SJCRH30 (cell line): ENCODE measurements around the gene TMEM35A. TPM values are rescaled to one million over a fixed set of nuclear protein-coding genes. Genes with fewer than 3 reads are reported as not detected.
"Not testable (repeated sequence)": the region's sequence is repeated elsewhere in the genome, so short reads cannot be mapped to it uniquely, and the experiment has no call there.

ENCODE experiments used
- DNase-seq, 2 experiments: peaks; one replicate each; pipeline ENCODE4 v3.0.0-alpha.2; 2015 to 2020
- H3K27ac ChIP-seq: fragments of 250-450 bp; sonication (Bioruptor Pico); 2 replicates; pipeline ENCODE4 v1.5.1; 2020; ENCODE audit warnings: mild to moderate bottlenecking, moderate library complexity
- H3K27me3 ChIP-seq: fragments of 250-450 bp; sonication (Bioruptor Pico); 2 replicates; pipeline ENCODE4 v1.5.1; 2020; ENCODE audit warnings: mild to moderate bottlenecking, moderate library complexity
- H3K36me3 ChIP-seq: fragments of 250-450 bp; sonication (Bioruptor Pico); 2 replicates; pipeline ENCODE4 v1.5.1; 2020; ENCODE audit warnings: mild to moderate bottlenecking, moderate library complexity
- H3K4me1 ChIP-seq: fragments of 250-450 bp; sonication (Bioruptor Pico); 2 replicates; pipeline ENCODE4 v1.5.1; 2020; ENCODE audit warnings: mild to moderate bottlenecking, moderate library complexity
- H3K4me3 ChIP-seq: fragments of 250-450 bp; sonication (Bioruptor Pico); 2 replicates; pipeline ENCODE4 v1.5.1; 2020; ENCODE audit warnings: mild to moderate bottlenecking, moderate library complexity
- H3K9me3 ChIP-seq: fragments of 250-450 bp; sonication (Bioruptor Pico); replicated peaks from 2 replicates; pipeline ENCODE4 v1.5.1; 2020; ENCODE audit warnings: mild to moderate bottlenecking, moderate library complexity
- total RNA-seq: library from RNA; depleted of rRNA; stranded (reverse); fragments of >200 nt; shearing (Covaris generic); gene quantifications from 2 replicates; pipeline ENCODE4 v1.2.3, GENCODE V29; 2014; rRNA removed

The TMEM35A gene, protein sequence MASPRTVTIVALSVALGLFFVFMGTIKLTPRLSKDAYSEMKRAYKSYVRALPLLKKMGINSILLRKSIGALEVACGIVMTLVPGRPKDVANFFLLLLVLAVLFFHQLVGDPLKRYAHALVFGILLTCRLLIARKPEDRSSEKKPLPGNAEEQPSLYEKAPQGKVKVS
- total RNA-seq = 0.10 and 0.13 TPM in 2 replicates

DNA sequence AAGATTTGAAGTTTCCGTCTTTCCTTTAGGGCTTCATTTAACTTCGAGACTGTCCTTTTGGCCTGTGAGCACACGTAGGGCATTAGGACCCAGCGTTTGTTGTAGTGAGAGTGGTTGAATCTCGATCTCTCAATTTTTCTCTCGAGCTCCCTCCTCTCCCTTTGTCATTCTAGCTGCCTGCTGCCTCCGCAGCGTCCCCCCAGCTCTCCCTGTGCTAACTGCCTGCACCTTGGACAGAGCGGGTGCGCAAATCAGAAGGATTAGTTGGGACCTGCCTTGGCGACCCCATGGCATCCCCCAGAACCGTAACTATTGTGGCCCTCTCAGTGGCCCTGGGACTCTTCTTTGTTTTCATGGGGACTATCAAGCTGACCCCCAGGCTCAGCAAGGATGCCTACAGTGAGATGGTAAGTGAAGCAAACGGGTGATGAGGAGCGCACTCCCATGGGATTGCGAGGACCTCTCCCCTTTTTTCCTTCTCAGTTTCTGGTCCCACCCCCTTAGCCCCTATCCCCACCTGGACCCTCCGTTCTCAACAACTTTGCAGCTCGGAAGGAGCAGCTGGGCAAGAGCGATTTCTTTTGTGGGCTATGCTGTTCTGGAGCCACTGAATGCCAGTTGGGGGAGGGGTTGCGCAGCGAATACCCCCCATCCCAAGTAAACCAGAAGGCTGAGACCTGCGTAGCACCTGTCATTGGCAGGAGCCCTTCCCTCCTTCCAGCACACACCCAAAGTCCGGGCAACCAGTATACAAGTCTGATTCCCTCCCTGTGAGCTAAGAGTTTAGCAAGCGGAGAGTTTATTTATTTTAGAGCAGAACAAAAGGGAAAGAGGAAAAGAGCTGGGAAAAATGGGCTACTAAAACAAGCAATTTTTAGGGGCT, at the start of gene TMEM35A:
TMEM35A (plus strand) TSS at position 164 of the 883 bp plus-strand sequence; CDS start at position 288, 124 bp downstream.
- H3K4me1 ChIP-seq = no peaks in the 10 kb centered on the region
- H3K27ac ChIP-seq = no peak within 1 kb of the TSS
- DNase-seq = peak; percentile 2 to 24
- H3K4me3 ChIP-seq = no peak within 1 kb of the TSS
- H3K9me3 ChIP-seq = no peaks in the 10 kb centered on the region
- H3K36me3 ChIP-seq = no peaks in the 10 kb centered on the region
- H3K27me3 ChIP-seq = no peaks in the 10 kb centered on the region

DNA sequence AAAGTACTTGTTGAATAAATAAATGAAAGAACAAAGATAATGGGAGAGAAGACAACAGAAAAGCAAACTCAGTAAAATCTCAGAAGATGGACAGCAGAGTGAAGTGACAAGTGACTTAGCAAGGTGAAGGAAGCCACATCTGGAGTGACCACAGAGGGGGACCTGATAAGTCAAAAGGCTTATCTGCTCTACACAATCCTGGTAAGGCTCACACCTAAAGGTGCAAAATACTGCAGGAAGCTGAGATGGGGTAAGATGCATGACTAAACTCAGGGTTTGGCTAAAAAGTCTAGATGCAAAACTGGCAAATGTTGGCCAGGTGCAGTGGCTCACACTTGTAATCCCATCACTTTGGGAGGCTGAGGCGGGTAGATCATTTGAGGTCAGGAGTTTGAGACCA, 49.0 kb upstream of the TMEM35A start:
- no peak for DNase-seq
- Histone ChIP-seq H3K9me3 (no peaks in the 10 kb centered on the region), H3K27ac (no peak overlapping the region), H3K27me3 (no peaks in the 10 kb centered on the region), H3K4me1 (no peaks in the 10 kb centered on the region), H3K36me3 (no peaks in the 10 kb centered on the region), H3K4me3 (no peak overlapping the region)

DNA sequence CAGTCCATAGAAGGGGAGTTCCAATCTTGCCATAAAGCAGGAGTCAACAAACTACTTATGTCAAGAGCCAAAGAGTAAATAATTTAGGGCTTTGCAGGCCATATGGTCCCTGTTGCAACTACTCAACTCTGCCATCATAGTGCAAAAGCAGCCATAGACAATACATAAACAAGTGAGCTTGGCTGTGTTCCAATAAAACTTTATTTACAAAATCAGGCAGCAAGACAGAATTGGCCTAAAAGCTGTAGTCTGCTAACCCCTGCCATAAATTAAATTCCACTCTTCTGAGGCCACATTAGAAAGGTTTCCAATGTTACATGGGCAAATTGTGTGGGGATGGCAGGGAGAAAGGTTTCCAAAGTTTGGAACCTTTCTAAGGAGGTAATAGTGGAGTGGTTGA, 41.4 kb upstream of the TMEM35A start:
- Histone ChIP-seq H3K27ac (no peak overlapping the region), H3K27me3 (no peaks in the 10 kb centered on the region), H3K36me3 (no peaks in the 10 kb centered on the region), H3K4me1 (no peaks in the 10 kb centered on the region), H3K9me3 (no peaks in the 10 kb centered on the region), H3K4me3 (no peak overlapping the region)
- DNase-seq = no peak

DNA sequence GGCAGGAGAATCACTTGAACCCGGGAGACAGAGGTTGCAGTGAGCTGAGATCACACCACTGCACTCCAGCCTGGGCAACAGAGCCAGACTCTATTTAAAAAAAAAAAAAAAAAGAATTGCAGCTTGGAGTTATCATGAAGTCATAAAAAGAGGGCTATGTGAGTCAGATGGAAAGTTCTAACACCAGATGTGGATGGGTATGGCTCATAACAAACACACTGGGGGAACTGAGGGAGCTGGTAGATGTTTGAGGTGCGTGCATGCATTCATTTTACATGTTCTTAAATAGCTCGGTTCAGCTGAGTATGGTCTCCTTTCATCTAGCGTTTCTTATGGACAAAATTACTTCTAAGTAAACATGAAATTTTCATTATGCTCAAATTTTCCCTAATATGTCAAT, 38.5 kb upstream of the TMEM35A start:
- Histone ChIP-seq H3K27ac (no peak overlapping the region), H3K4me3 (no peak overlapping the region), H3K27me3 (no peaks in the 10 kb centered on the region), H3K9me3 (no peaks in the 10 kb centered on the region), H3K4me1 (no peaks in the 10 kb centered on the region), H3K36me3 (no peaks in the 10 kb centered on the region)
- no peak for DNase-seq

DNA sequence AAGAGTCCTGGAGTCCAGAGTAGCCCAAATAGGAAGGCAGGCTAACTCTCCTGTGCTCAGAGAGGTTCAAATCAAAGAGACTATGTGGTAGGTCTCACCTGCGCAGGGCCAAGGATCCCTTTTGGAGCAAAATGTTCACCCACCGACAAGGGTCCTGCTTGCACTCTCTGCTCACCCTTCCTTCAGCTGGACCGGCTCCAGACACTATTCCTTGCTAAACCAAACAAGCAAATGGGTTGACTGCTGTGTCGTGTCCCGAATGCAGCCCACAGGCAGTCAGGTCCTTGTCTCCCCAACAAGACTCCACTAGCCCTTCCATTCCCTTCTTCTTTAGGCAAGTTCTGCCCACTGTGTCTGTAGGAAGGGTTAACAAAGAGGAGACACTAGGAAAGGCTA, 27.5 kb upstream of the TMEM35A start:
- no peaks in the 10 kb centered on the region for H3K27me3 ChIP-seq
- DNase-seq = no peak
- no peaks in the 10 kb centered on the region for H3K4me1 ChIP-seq
- no peaks in the 10 kb centered on the region for H3K36me3 ChIP-seq
- no peaks in the 10 kb centered on the region for H3K9me3 ChIP-seq
- H3K4me3 ChIP-seq = peak overlapping the region; percentile 86
- peak overlapping the region; percentile 85 for H3K27ac ChIP-seq

DNA sequence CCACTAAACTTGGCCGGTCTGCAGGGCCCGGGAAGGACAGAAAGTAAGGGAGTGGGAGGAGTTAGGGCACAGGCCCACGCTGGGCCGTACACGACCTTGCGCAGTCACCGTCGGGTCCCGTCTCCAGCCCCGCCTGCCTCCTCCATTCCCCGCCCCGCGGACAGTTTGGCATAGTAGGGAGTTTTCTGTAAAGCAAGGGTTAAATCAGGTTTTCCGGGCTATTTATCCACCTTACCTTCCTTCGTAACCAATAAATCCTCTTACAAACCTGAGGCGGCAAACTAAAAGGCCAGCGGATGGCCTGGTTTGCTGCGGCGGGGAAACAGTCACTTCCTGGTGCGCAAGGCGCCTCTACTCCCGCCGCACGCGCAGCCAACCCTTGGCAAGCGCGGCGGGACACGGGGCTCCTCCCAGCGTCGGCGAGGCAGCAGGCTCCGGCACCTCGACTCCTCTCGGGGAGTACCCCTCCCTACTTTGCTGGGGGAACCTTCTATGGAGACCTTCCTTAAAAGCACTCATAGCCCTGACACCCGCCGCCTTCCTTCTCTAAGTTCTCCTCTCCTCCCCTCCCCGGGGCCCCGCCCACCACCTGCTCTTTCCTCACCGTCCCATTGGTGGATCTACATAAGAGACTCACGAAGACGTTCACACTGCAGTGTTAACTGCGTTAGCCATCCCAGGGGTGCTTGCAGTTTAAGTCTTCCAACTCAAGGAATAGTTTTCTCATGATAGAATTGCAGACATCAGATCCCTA, 27.0 kb upstream of the TMEM35A start, which contains the start of gene TRMT2B:
TRMT2B (minus strand) TSS at position 563 of the 754 bp plus-strand sequence. CDS start 9,822 bp downstream, outside the sequence.
- peak; percentile 79 to 82 for DNase-seq
- Histone ChIP-seq H3K4me1 (no peaks in the 10 kb centered on the region), H3K9me3 (no peaks in the 10 kb centered on the region), H3K27ac (peak within 1 kb of the TSS; percentile 85), H3K4me3 (peak within 1 kb of the TSS; percentile 86), H3K27me3 (no peaks in the 10 kb centered on the region), H3K36me3 (no peaks in the 10 kb centered on the region)

DNA sequence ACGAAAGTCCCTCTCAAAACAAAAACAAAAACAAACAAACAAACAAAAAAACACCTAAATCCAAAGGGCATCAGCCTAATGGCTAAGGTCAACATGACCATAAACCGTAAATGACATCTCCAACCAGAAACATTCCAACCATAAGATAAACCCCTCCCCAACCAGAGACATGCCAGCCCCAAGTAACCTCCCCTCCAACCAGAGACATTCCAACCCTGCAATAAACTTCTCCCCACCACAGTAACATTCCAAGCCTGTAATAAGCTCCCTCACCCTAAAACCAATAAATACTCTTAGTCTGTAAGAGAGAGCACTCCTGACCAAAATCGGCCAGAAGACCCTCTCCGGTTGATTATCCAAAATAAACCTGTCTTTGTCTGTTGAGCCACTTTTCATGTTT, 22.1 kb upstream of the TMEM35A start:
- not testable (repeated sequence) for H3K4me3 ChIP-seq, DNase-seq, H3K27ac ChIP-seq, H3K27me3 ChIP-seq, H3K36me3 ChIP-seq, H3K4me1 ChIP-seq, H3K9me3 ChIP-seq

DNA sequence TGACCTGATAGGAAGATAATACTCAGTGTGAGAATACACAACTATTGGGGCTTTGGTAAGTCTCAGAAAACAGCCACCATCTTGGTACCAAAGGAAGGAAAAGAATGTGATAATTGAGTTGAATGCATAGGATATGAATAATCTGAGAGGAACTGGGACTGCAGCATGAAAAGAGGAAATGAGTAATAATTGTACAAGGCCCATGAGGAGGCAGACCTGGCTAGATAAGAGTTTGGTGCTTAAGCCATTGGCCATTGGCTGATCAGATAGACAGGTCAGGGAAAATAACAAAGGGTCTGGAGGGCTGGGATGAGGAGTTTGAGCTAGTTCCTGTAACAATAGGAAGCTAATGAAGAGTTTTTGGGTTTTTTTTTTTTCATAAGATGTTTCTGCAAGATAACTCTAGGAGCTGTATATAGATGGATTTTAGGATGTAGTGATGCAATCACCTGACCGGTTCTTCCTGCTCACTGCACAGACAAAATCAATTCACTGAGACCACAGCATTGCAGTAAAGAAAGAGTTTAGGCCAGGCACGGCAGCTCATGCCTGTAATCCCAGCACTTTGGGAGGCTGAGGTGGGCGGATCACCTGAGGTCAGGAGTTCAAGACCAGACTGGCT, 21.5 kb upstream of the TMEM35A start:
- Histone ChIP-seq H3K36me3 (no peaks in the 10 kb centered on the region), H3K9me3 (no peaks in the 10 kb centered on the region), H3K27ac (no peak overlapping the region), H3K4me1 (no peaks in the 10 kb centered on the region), H3K27me3 (no peaks in the 10 kb centered on the region), H3K4me3 (no peak overlapping the region)
- DNase-seq = no peak

DNA sequence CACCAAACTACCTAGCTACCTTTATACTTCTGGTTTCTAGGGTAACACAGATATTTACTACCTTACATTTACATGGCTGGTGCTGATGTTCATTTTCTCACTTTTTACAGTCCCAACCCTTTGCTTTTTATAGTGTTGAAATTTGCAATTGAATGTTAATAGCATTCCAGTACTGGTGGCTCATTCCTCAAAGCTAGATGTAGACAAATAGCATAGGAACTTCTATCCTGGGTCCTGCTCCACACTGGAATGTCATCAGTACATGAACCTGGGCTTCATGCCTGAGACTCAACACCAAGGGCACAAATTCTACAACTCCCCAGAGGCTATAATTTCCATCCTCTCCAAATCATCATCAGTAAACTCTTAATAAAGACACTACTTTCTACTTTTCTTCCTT, 16.5 kb upstream of the TMEM35A start:
- H3K27me3 ChIP-seq = no peaks in the 10 kb centered on the region

DNA sequence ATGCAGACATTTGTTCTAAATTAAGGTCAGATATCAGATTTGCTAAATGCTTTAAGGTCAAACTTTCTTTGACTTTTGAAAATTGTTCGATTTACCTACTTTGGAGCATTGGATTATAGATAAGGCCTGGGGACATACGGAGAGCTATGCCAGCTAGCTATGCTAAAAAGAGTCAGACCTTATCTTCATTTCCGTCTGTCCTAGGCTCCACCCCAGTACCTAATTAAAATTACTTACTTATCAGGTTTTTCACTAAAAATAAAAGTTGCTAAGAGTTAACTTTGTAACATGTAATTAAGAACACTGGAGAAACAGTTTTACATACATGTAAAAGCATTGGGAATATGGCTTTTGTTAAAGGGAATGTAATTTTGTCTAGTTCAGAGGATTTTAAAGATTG, 7.1 kb upstream of the TMEM35A start:
- no peaks in the 10 kb centered on the region for H3K27me3 ChIP-seq
- no peak overlapping the region for H3K27ac ChIP-seq
- no peaks in the 10 kb centered on the region for H3K9me3 ChIP-seq
- no peaks in the 10 kb centered on the region for H3K4me1 ChIP-seq
- no peaks in the 10 kb centered on the region for H3K36me3 ChIP-seq
- H3K4me3 ChIP-seq = no peak overlapping the region
- no peak for DNase-seq

More for the DNA sequence above, 16.5 kb upstream of the TMEM35A start:
- Histone ChIP-seq H3K27ac (no peak overlapping the region), H3K9me3 (no peaks in the 10 kb centered on the region), H3K36me3 (no peaks in the 10 kb centered on the region), H3K4me1 (no peaks in the 10 kb centered on the region), H3K4me3 (no peak overlapping the region)
- no peak for DNase-seq

DNA sequence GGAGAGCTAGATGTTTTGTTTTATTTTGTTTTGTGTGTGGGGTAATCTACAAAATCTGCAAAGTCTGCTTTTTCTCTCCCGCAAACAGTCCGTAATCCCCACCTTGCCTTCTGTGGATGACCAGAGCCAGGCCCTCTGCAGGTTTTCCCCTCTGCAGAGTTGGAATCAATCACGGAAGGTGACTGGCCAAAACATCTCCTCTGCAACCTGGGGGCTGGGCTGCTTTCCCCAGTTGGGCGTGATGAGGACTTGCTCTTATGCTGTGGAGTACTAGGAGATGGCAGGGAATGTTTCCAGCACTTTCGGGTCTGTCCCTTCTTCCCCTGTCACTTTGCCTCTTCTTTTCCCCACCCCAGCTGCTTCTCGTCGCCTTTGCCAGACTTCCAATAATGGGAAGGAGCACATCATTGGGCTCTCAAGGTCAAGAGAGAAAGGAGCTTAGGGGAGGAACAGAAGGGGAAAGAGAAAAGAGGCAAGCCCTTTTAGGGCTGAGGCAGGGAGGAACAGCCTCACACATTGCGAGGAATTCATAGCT, 1.1 kb downstream of the TMEM35A start:
- no peak overlapping the region for H3K27ac ChIP-seq
- no peaks in the 10 kb centered on the region for H3K36me3 ChIP-seq
- no peaks in the 10 kb centered on the region for H3K9me3 ChIP-seq
- no peaks in the 10 kb centered on the region for H3K27me3 ChIP-seq
- H3K4me3 ChIP-seq = no peak overlapping the region
- DNase-seq = no peak
- H3K4me1 ChIP-seq = no peaks in the 10 kb centered on the region

DNA sequence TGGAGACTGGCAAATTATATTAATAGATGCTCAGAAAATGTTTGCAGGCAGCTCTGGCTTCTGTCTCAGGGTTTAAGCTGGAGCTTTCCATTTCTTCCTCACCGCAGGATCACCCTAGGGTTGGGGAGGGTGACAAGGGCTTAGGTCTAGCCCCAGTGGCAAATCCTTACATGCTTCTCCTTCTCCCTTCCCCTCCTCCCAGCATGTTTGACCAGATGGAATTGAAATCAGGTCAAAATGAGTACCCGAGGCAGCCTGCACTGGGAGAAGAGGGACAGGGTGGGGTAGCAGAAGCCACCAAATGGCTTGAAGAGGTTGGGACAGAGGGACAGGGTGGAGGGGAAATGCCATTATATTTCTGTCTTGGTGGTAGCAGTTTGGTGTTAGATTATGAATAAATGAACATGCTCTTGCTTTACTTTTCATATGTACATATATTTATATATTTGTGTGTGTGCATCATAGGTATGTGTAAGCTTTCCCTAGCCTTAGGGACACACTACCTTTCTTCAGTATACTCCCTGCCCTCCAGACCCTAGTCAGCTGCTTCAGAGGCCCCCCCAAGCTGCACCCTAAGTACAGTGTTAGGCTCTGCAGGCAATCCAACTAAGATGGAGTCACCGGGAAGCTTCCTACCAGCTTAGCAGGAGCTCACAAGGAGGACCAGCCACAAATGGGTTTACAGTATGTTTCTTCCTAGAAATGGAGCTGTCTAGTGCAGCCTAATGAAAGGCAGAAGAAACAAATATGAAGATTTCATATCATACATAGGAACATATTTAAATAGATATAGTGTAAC, 1.8 kb downstream of the TMEM35A start:
- H3K4me1 ChIP-seq = no peaks in the 10 kb centered on the region
- no peaks in the 10 kb centered on the region for H3K27me3 ChIP-seq
- H3K36me3 ChIP-seq = no peaks in the 10 kb centered on the region
- no peak overlapping the region for H3K4me3 ChIP-seq
- H3K9me3 ChIP-seq = no peaks in the 10 kb centered on the region
- no peak for DNase-seq
- H3K27ac ChIP-seq = no peak overlapping the region

DNA sequence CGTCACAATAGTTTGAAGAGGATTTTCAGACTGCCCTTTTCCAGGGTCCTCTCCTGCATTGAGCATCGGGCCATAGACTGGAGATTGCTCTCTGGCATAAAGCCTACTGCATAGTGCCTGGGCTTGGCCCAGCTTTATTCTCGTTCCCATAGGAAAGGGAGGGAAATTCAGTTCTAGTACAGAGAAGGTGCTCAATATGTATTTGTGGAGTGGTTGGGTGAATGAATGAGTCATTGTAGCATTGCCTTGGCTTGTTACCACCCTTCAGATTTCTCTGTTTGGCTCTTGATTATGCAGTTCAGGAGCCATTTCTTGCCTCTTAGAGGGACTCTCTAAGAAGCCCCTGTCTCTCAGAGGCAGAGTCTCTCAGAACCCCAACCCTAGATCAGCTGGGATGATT, 2.6 kb downstream of the TMEM35A start:
- Histone ChIP-seq H3K4me1 (no peaks in the 10 kb centered on the region), H3K36me3 (no peaks in the 10 kb centered on the region), H3K9me3 (no peaks in the 10 kb centered on the region), H3K27me3 (no peaks in the 10 kb centered on the region), H3K27ac (no peak overlapping the region), H3K4me3 (no peak overlapping the region)
- no peak for DNase-seq

DNA sequence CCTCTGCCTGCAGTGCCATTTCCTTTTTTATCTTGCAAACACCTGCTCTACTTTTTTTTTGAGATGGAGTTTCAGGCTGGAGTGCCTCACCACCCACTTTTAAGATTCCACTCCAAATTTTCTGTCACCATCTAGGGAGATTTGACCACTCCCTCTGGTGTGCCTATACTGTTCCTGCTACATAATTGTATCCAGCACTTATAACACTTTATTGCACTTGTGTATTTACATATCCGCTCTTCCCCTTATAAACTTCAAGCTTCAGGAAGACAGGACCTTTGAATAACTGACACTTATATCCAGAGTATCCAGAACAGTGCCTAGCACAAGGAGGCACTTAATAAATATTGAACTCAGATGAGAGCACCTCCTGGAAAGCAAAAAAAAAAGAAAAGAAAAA, 13.1 kb downstream of the TMEM35A start:
- Histone ChIP-seq H3K9me3 (no peaks in the 10 kb centered on the region), H3K27ac (no peak overlapping the region), H3K27me3 (no peaks in the 10 kb centered on the region), H3K4me1 (no peaks in the 10 kb centered on the region), H3K4me3 (no peak overlapping the region), H3K36me3 (no peaks in the 10 kb centered on the region)
- DNase-seq = no peak
